Loucy (cell line): ENCODE data around the gene AMPH.

Experiments
- EZH2phosphoT487 ChIP-seq: fragments of 200-600 bp; IDR thresholded peaks from 2 replicates; pipeline ENCODE4 v1.6.1; 2018; ENCODE audit warnings: antibody characterized with exemption, mild to moderate bottlenecking, moderate library complexity, borderline replicate concordance
- TF ChIP-seq, protein P1 (sequence below): fragments of 200-600 bp; sonication (generic); conservative IDR thresholded peaks from 2 replicates; pipeline ENCODE4 v1.5.1; 2014; ENCODE audit warnings: mild to moderate bottlenecking, antibody characterized with exemption, low read length

DNA sequence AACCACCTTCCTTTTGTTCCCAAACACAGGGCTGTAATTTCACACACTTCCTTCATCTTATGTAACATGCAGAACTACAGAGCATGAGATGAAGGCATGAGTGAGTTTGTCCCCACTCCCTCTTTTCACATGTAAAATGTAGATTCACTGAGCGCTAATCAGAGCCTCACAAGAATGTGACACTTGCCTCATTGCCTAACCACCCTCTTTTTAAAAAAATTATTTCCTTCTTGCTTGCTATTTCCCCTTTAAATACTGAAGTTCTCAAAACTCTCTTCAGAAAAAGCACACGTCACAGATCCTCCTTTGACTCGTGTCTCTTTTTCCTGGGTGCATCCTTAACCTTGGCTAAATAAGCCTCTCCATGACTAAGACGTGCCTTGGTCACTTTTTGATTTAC lies 236.5 kb downstream of the AMPH start:
- TF ChIP-seq, protein P1, sequence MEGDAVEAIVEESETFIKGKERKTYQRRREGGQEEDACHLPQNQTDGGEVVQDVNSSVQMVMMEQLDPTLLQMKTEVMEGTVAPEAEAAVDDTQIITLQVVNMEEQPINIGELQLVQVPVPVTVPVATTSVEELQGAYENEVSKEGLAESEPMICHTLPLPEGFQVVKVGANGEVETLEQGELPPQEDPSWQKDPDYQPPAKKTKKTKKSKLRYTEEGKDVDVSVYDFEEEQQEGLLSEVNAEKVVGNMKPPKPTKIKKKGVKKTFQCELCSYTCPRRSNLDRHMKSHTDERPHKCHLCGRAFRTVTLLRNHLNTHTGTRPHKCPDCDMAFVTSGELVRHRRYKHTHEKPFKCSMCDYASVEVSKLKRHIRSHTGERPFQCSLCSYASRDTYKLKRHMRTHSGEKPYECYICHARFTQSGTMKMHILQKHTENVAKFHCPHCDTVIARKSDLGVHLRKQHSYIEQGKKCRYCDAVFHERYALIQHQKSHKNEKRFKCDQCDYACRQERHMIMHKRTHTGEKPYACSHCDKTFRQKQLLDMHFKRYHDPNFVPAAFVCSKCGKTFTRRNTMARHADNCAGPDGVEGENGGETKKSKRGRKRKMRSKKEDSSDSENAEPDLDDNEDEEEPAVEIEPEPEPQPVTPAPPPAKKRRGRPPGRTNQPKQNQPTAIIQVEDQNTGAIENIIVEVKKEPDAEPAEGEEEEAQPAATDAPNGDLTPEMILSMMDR, result no peak
- no peak for TF ChIP-seq EZH2phosphoT487
